SK-N-SH treated with all-trans-retinoic acid at 6 μM for 48 hours (cell line): Measurements from ENCODE around the gene SORL1.

Source experiments
- CREB5 ChIP-seq: fragments of 250-450 bp; sonication (Bioruptor Pico); IDR thresholded peaks from 2 replicates; pipeline ENCODE4 v1.5.1; 2020; ENCODE audit warnings: low read depth, mild to moderate bottlenecking, moderate library complexity
- ISL1 ChIP-seq: fragments of 250-450 bp; sonication (Bioruptor Pico); IDR thresholded peaks from 2 replicates; pipeline ENCODE4 v2.1.2; 2022; ENCODE audit warnings: mild to moderate bottlenecking, moderate library complexity
- PATZ1 ChIP-seq: fragments of 250-450 bp; sonication (Bioruptor Pico); IDR thresholded peaks from 2 replicates; pipeline ENCODE4 v1.8.0; 2020; ENCODE audit warnings: mild to moderate bottlenecking, moderate library complexity, borderline replicate concordance
- POU6F1 ChIP-seq: fragments of 250-450 bp; sonication (Bioruptor Pico); IDR thresholded peaks from 2 replicates; pipeline ENCODE4 v1.8.0; 2021; ENCODE audit warnings: low read depth, mild to moderate bottlenecking, moderate library complexity, borderline replicate concordance
- RARB ChIP-seq: fragments of 250-450 bp; sonication (Bioruptor Pico); IDR thresholded peaks from 2 replicates; pipeline ENCODE4 v1.8.0; 2021; ENCODE audit warnings: mild to moderate bottlenecking, moderate library complexity
- SNAI2 ChIP-seq: fragments of 250-450 bp; sonication (Bioruptor Pico); IDR thresholded peaks from 2 replicates; pipeline ENCODE4 v1.5.0; 2020; ENCODE audit warnings: mild to moderate bottlenecking, moderate library complexity
- TCF4 ChIP-seq: fragments of 250-450 bp; sonication (Bioruptor Pico); IDR thresholded peaks from 2 replicates; pipeline ENCODE4 v1.8.0; 2021; ENCODE audit warnings: mild to moderate bottlenecking, moderate library complexity, borderline replicate concordance
- ZFP3 ChIP-seq: fragments of 250-450 bp; sonication (Bioruptor Pico); IDR thresholded peaks from 2 replicates; pipeline ENCODE4 v1.5.0; 2020; ENCODE audit warnings: mild to moderate bottlenecking, moderate library complexity
- ZFP30 ChIP-seq: fragments of 450-650 bp; formaldehyde crosslinking; IDR thresholded peaks from 2 replicates; pipeline ENCODE4 v1.5.0; 2022; ENCODE audit warnings: mild to moderate bottlenecking, moderate library complexity
- ZNF565 ChIP-seq: fragments of 450-650 bp; formaldehyde crosslinking; conservative IDR thresholded peaks from 2 replicates; pipeline ENCODE4 v1.5.0; 2020; ENCODE audit warnings: low read depth, mild to moderate bottlenecking, moderate library complexity
- ZNF70 ChIP-seq: fragments of 450-650 bp; formaldehyde crosslinking; IDR thresholded peaks from 2 replicates; pipeline ENCODE4 v1.5.0; 2020; ENCODE audit warnings: mild to moderate bottlenecking, moderate library complexity

- TF ChIP-seq ZFP30 (no peak), ZFP3 (no peak), ZNF565 (CRISPR knock-in tag) (no peak), ISL1 (CRISPR knock-in tag) (no peak), TCF4 (no peak), PATZ1 (CRISPR knock-in tag) (no peak), CREB5 (CRISPR knock-in tag) (no peak), SNAI2 (no peak), POU6F1 (no peak), ZNF70 (no peak), RARB (CRISPR knock-in tag) (no peak)
Measured at GRCh38 chr11:121634273-121634672, 182.2 kb downstream of the SORL1 start.
